Right atrium auricular region (tissue), 2 donors: ENCODE results near the gene VWA8. TPM values are rescaled to one million over a fixed set of nuclear protein-coding genes. Genes with fewer than 3 reads are reported as not detected.
"Not testable (repeated sequence)": the region's sequence is repeated elsewhere in the genome, so short reads cannot be mapped to it uniquely, and the experiment has no call there.

Source experiments
- DNase-seq: peaks from one replicate; pipeline ENCODE4 v3.0.0-alpha.2; 2019; ENCODE audit warnings: low spot score
- H3K27ac ChIP-seq, 2 donors: fragments of 200-600 bp; sonication (generic); 1 replicate in 1 of 2; 2 replicates in 1 of 2; pipeline ENCODE4 v1.5.1; 2016 to 2019
- H3K27me3 ChIP-seq, 2 donors: fragments of 200-600 bp; sonication (generic); one replicate each; pipeline versions ENCODE4 v1.5.1 to v1.6.0; 2017 to 2019
- H3K36me3 ChIP-seq: fragments of 200-600 bp; sonication (generic); one replicate; pipeline ENCODE4 v1.5.1; 2016
- H3K4me1 ChIP-seq, 2 donors: fragments of 200-600 bp; sonication (generic); one replicate each; pipeline versions ENCODE4 v1.5.1 to v1.6.0; 2017 to 2019
- H3K4me3 ChIP-seq, 2 donors: fragments of 200-600 bp; sonication (generic); 1 replicate in 1 of 2; 2 replicates in 1 of 2; pipeline ENCODE4 v1.5.1; 2017 to 2019; ENCODE audit warnings: mild to moderate bottlenecking in 1 of 2, moderate library complexity in 1 of 2
- H3K9me3 ChIP-seq, 2 donors: fragments of 200-600 bp; sonication (generic); one replicate each; pipeline ENCODE4 v1.5.1; 2019
- CTCF ChIP-seq, 2 donors: fragments of 200-600 bp; sonication (generic); IDR thresholded peaks; one replicate each; pipeline ENCODE4 v1.5.1; 2019; ENCODE audit warnings: antibody characterized with exemption in 2 of 2
- total RNA-seq, 2 donors: library from RNA; depleted of rRNA; stranded (reverse); fragments of >200 nt; gene quantifications; one replicate each; pipeline ENCODE4 v1.1.0, GENCODE V29; 2016

VWA8 gene
- total RNA-seq, 2 donors from 2014 or later, result 25.9 to 32.8 TPM

- no peaks in the 10 kb centered on the region for H3K4me1 ChIP-seq
- H3K27me3 ChIP-seq, result no peaks in the 10 kb centered on the region
- no peak for DNase-seq
- no peak overlapping the region for H3K27ac ChIP-seq
- no peaks in the 10 kb centered on the region for H3K9me3 ChIP-seq
- no peak for TF ChIP-seq CTCF (IDR thresholded peaks at IDR 0.05)
- no peak overlapping the region for H3K4me3 ChIP-seq
- H3K36me3 ChIP-seq, result no peaks in the 10 kb centered on the region
These were observed 329.5 kb downstream of the VWA8 start for GRCh38 chr13:41631296-41631965.

GRCh38 chr13:41627425-41627824 lies 333.5 kb downstream of the VWA8 start:
- no peak overlapping the region for H3K27ac ChIP-seq

GRCh38 chr13:41624041-41624440 lies 336.9 kb downstream of the VWA8 start:
- H3K27me3 ChIP-seq, result no peaks in the 10 kb centered on the region
- no peaks in the 10 kb centered on the region for H3K36me3 ChIP-seq
- TF ChIP-seq CTCF (IDR thresholded peaks at IDR 0.05), result no peak
- no peak overlapping the region for H3K27ac ChIP-seq
- no peak for DNase-seq
- no peaks in the 10 kb centered on the region for H3K9me3 ChIP-seq
- peaks cover 0 to 22% of the 10 kb centered on the region in 2 donors for H3K4me1 ChIP-seq
- H3K4me3 ChIP-seq, result no peak overlapping the region

More at GRCh38 chr13:41627425-41627824, 333.5 kb downstream of the VWA8 start:
- Histone ChIP-seq H3K36me3 (no peaks in the 10 kb centered on the region), H3K4me1 (peaks cover 0 to 11% of the 10 kb centered on the region in 2 donors), H3K27me3 (no peaks in the 10 kb centered on the region), H3K4me3 (no peak overlapping the region), H3K9me3 (no peaks in the 10 kb centered on the region)
- no peak for TF ChIP-seq CTCF (IDR thresholded peaks at IDR 0.05)
- DNase-seq, result no peak

- Histone ChIP-seq H3K9me3 (no peaks in the 10 kb centered on the region), H3K27ac (peak overlapping the region; percentile 48 to 85), H3K4me1 (peaks cover 0 to 22% of the 10 kb centered on the region in 2 donors), H3K4me3 (no peak overlapping the region), H3K27me3 (no peaks in the 10 kb centered on the region), H3K36me3 (no peaks in the 10 kb centered on the region)
- DNase-seq, result no peak
- TF ChIP-seq CTCF (IDR thresholded peaks at IDR 0.05), result no peak
These were observed 338.2 kb downstream of the VWA8 start for GRCh38 chr13:41622432-41623429.

- DNase-seq, result no peak
- no peak for TF ChIP-seq CTCF (IDR thresholded peaks at IDR 0.05)
- H3K4me3 ChIP-seq, result no peak overlapping the region
- H3K27ac ChIP-seq, result peak overlapping the region; percentile 48 to 85
- H3K9me3 ChIP-seq, result no peaks in the 10 kb centered on the region
- no peaks in the 10 kb centered on the region for H3K36me3 ChIP-seq
- H3K27me3 ChIP-seq, result no peaks in the 10 kb centered on the region
- peaks cover 0 to 22% of the 10 kb centered on the region in 2 donors for H3K4me1 ChIP-seq
These were observed 339.0 kb downstream of the VWA8 start for GRCh38 chr13:41621716-41622431.

- H3K4me3 ChIP-seq, DNase-seq, H3K36me3 ChIP-seq, H3K27ac ChIP-seq, H3K9me3 ChIP-seq, H3K27me3 ChIP-seq: not testable (repeated sequence)
- H3K4me1 ChIP-seq, result peaks cover 0 to 35% of the 10 kb centered on the region in 2 donors
These were observed 343.3 kb downstream of the VWA8 start for GRCh38 chr13:41617633-41618032.
